Upper lobe of left lung (tissue), 6 donors: Measurements from ENCODE around the gene CUX1. TPM values are rescaled to one million over a fixed set of nuclear protein-coding genes. Genes with fewer than 3 reads are reported as not detected.
A peak's percentile ranks its signal among the peaks of the same experiment; 100 is the strongest.

Source experiments
- ATAC-seq, 2 donors: fragments of 200-7000 bp; cut with Tn5 transposase; one replicate each; pipeline ENCODE4 v1.9.1; 2022; ENCODE audit warnings: mild to moderate bottlenecking in 2 of 2, moderate library complexity in 2 of 2; ENCODE audit not compliant: low FRiP score in 2 of 2
- DNase-seq, 2 donors: peaks; one replicate each; pipeline ENCODE4 v3.0.0-alpha.2; 2019 to 2020
- H3K27ac ChIP-seq, 4 donors: fragments of 200-600 bp; sonication (generic); one replicate each; pipeline ENCODE4 v1.5.1; 2016 to 2019
- H3K27me3 ChIP-seq, 4 donors: fragments of 200-600 bp; sonication (generic); one replicate each; pipeline ENCODE4 v1.5.1; 2017 to 2019
- H3K36me3 ChIP-seq, 4 donors: fragments of 200-600 bp; sonication (generic); one replicate each; pipeline ENCODE4 v1.5.1; 2016 to 2019
- H3K4me1 ChIP-seq, 4 donors: fragments of 200-600 bp; sonication (generic); one replicate each; pipeline ENCODE4 v1.5.1; 2018 to 2019
- H3K4me3 ChIP-seq, 4 donors: fragments of 200-600 bp; sonication (generic); one replicate each; pipeline ENCODE4 v1.5.1; 2017 to 2019; ENCODE audit warnings: mild to moderate bottlenecking in 2 of 4, moderate library complexity in 1 of 4
- H3K9me3 ChIP-seq, 4 donors: fragments of 200-600 bp; sonication (generic); one replicate each; pipeline ENCODE4 v1.5.1; 2018 to 2019
- EP300 ChIP-seq, 4 donors: sonication (generic); formaldehyde crosslinking; IDR thresholded peaks; one replicate each; pipeline ENCODE4 v1.5.1; 2017; ENCODE audit warnings: antibody characterized with exemption in 4 of 4, control low read depth in 2 of 4
- POLR2A ChIP-seq, 4 donors: fragments of 450-650 bp; IDR thresholded peaks; one replicate each; pipeline ENCODE4 v1.5.1; 2016 to 2017; ENCODE audit warnings: antibody characterized with exemption in 4 of 4, mild to moderate bottlenecking in 2 of 4
- POLR2AphosphoS5 ChIP-seq, 2 donors: sonication (generic); formaldehyde crosslinking; IDR thresholded peaks; one replicate each; pipeline ENCODE4 v1.5.1; 2017; ENCODE audit warnings: antibody characterized with exemption in 2 of 2
- WGBS, 2 donors: methylation state at CpG; one replicate each; pipeline ENCODE4 v1.1.5; 2017 to 2018; 5-methylcytosine and 5-hydroxymethylcytosine counted together
- total RNA-seq, 6 donors: library from RNA; depleted of rRNA in 4 of 6; stranded (reverse); fragments of >200 nt in 4 of 6; gene quantifications; one replicate each; pipeline versions ENCODE4 v1.1.0 to v1.2.1, GENCODE V29; 2016 to 2021
- TF ChIP-seq, protein P1 (sequence below), 6 experiments: fragments of 450-650 bp in 4 of 6; fragments of 200-600 bp in 2 of 6; sonication (generic) in 2 of 6; IDR thresholded peaks; one replicate each; pipeline ENCODE4 v1.5.1; 2016 to 2019; ENCODE audit warnings: antibody characterized with exemption in 6 of 6
- donor health status: DM: no; HTN: no; CAD: no; lungs with moderate emphysema.
- donor health status: DM: no; HTN: yes; CAD: no; lungs with severe emphysema.

The CUX1 gene
- total RNA-seq, 6 donors from 2014 or later = 106 to 188 (median 115) TPM

DNA sequence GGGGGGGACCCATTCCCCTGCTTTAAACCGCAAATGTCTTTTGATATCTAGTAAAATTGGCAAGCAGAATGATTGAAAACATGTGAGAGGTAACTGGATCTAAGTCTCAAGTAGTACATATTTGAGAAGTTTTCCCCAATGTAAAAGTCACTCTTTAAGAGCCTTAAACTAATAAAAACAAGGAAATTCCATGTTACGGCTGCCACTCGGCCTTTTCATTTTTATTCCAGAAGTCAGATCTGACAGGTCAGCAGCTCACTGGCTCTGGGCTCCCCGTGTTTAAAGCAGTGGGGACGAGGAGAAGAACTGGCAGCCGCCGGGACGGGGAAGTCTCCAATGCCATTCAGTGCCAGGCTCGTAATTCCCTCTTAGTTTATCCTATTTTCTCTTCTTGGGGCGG lies 80.7 kb downstream of the CUX1 start:
- WGBS, 2 donors = 61 to 68% methylated on average over 10 of the region's 10 CpGs
- no peaks in the 10 kb centered on the region for H3K9me3 ChIP-seq
- peaks cover 0 to 19% (median 4%) of the 10 kb centered on the region in 4 donors for H3K4me1 ChIP-seq
- no peaks in the 10 kb centered on the region for H3K27me3 ChIP-seq
- H3K36me3 ChIP-seq = no peaks in the 10 kb centered on the region
- DNase-seq (no peak), ATAC-seq (no peak)
- no peak for TF ChIP-seq POLR2AphosphoS5 (IDR thresholded peaks at IDR 0.05)
- no peak for TF ChIP-seq EP300 (IDR thresholded peaks at IDR 0.05)
- TF ChIP-seq, protein P1, sequence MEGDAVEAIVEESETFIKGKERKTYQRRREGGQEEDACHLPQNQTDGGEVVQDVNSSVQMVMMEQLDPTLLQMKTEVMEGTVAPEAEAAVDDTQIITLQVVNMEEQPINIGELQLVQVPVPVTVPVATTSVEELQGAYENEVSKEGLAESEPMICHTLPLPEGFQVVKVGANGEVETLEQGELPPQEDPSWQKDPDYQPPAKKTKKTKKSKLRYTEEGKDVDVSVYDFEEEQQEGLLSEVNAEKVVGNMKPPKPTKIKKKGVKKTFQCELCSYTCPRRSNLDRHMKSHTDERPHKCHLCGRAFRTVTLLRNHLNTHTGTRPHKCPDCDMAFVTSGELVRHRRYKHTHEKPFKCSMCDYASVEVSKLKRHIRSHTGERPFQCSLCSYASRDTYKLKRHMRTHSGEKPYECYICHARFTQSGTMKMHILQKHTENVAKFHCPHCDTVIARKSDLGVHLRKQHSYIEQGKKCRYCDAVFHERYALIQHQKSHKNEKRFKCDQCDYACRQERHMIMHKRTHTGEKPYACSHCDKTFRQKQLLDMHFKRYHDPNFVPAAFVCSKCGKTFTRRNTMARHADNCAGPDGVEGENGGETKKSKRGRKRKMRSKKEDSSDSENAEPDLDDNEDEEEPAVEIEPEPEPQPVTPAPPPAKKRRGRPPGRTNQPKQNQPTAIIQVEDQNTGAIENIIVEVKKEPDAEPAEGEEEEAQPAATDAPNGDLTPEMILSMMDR (IDR thresholded peaks at IDR 0.05) = no peak
- H3K27ac ChIP-seq = no peak overlapping the region
- H3K4me3 ChIP-seq = no peak overlapping the region

GRCh38 chr7:101899616-101900015 lies 82.2 kb downstream of the CUX1 start:
- Histone ChIP-seq H3K4me3 (no peak overlapping the region), H3K27ac (no peak overlapping the region), H3K36me3 (no peaks in the 10 kb centered on the region), H3K4me1 (peaks cover 0 to 19% (median 4%) of the 10 kb centered on the region in 4 donors), H3K27me3 (no peaks in the 10 kb centered on the region), H3K9me3 (no peaks in the 10 kb centered on the region)
- TF ChIP-seq EP300 (IDR thresholded peaks at IDR 0.05) = no peak
- TF ChIP-seq, protein P1 (IDR thresholded peaks at IDR 0.05) = no peak
- TF ChIP-seq POLR2AphosphoS5 (IDR thresholded peaks at IDR 0.05) = no peak
- no peak for TF ChIP-seq POLR2A (IDR thresholded peaks at IDR 0.05)
- ATAC-seq (no peak), DNase-seq (no peak)
- WGBS, 2 donors = 83 to 87% methylated on average over 7 of the region's 7 CpGs

- H3K4me1 ChIP-seq = peaks cover 0 to 19% (median 4%) of the 10 kb centered on the region in 4 donors
- H3K27ac ChIP-seq = peak overlapping the region in 1 of 4 donors; percentile 28
- no peaks in the 10 kb centered on the region for H3K36me3 ChIP-seq
- DNase-seq (no peak), ATAC-seq (no peak)
- no peaks in the 10 kb centered on the region for H3K9me3 ChIP-seq
- H3K27me3 ChIP-seq = no peaks in the 10 kb centered on the region
- peak overlapping the region in 2 of 4 donors; percentile 19 to 32 for H3K4me3 ChIP-seq
- TF ChIP-seq POLR2A (IDR thresholded peaks at IDR 0.05) (no peak), POLR2AphosphoS5 (IDR thresholded peaks at IDR 0.05) (no peak), EP300 (IDR thresholded peaks at IDR 0.05) (no peak)
- TF ChIP-seq, protein P1 (IDR thresholded peaks at IDR 0.05) = no peak
- WGBS, 2 donors = 82 to 96% methylated on average over 17 of the region's 18 CpGs
Observed at GRCh38 chr7:101900103-101900502, 82.7 kb downstream of the CUX1 start.

- TF ChIP-seq, protein P1 (IDR thresholded peaks at IDR 0.05) = no peak
- no peak for TF ChIP-seq POLR2A (IDR thresholded peaks at IDR 0.05)
- no peak for TF ChIP-seq POLR2AphosphoS5 (IDR thresholded peaks at IDR 0.05)
- TF ChIP-seq EP300 (IDR thresholded peaks at IDR 0.05) = no peak
Observed at GRCh38 chr7:101901661-101902491, 84.5 kb downstream of the CUX1 start.

More at GRCh38 chr7:101901661-101902491, 84.5 kb downstream of the CUX1 start:
- Histone ChIP-seq H3K36me3 (no peaks in the 10 kb centered on the region), H3K27ac (peak overlapping the region in 2 of 4 donors; percentile 27 to 40), H3K4me3 (no peak overlapping the region), H3K9me3 (no peaks in the 10 kb centered on the region), H3K4me1 (peaks cover 0 to 19% (median 4%) of the 10 kb centered on the region in 4 donors), H3K27me3 (no peaks in the 10 kb centered on the region)
- DNase-seq (no peak), ATAC-seq (peak in 1 of 2 donors; percentile 70)
- WGBS, 2 donors = 71 to 76% methylated on average over 20 of the region's 20 CpGs
